Measurements from ENCODE around the gene SPIRE2. TPM values are rescaled to one million over a fixed set of nuclear protein-coding genes. Genes with fewer than 3 reads are reported as not detected.

Gene SPIRE2
- total RNA-seq, 1 donor from 2014 or later, result 1.4 TPM

- Mint-ChIP-seq H3K4me1 (ENCODE audit: low read depth) (peaks cover 48% of the 10 kb centered on the region), H3K36me3 (ENCODE audit: low read depth) (no peaks in the 10 kb centered on the region), H3K4me3 (ENCODE audit: unreplicated experiment) (peak within 1 kb of the TSS; percentile 71), H3K27ac (ENCODE audit: unreplicated experiment) (peak within 1 kb of the TSS; percentile 77), H3K27me3 (ENCODE audit: low read depth) (no peaks in the 10 kb centered on the region), H3K9me3 (ENCODE audit: low read depth) (no peaks in the 10 kb centered on the region)
- peak; percentile 79 for TF ChIP-seq CTCF (IDR thresholded peaks at IDR 0.05)
- DNase-seq (ENCODE audit: low spot score), result no peak
Measured at GRCh38 chr16:89918453-89919347, 90.4 kb downstream of the SPIRE2 start, which contains the start of gene MC1R. Gene MC1R, plus strand, starts transcription at chr16:89918862. Its CDS starts 397 bp downstream, at chr16:89919259.

GRCh38 chr16:89919535-89920406 is 91.5 kb downstream of the SPIRE2 start:
- H3K4me3 Mint-ChIP-seq (ENCODE audit: unreplicated experiment), result peak overlapping the region; percentile 15
- peaks cover 51% of the 10 kb centered on the region for H3K4me1 Mint-ChIP-seq (ENCODE audit: low read depth)
- DNase-seq (ENCODE audit: low spot score), result peak; percentile 88
- no peaks in the 10 kb centered on the region for H3K36me3 Mint-ChIP-seq (ENCODE audit: low read depth)
- no peaks in the 10 kb centered on the region for H3K27me3 Mint-ChIP-seq (ENCODE audit: low read depth)
- H3K27ac Mint-ChIP-seq (ENCODE audit: unreplicated experiment), result peak overlapping the region; percentile 42
- no peaks in the 10 kb centered on the region for H3K9me3 Mint-ChIP-seq (ENCODE audit: low read depth)
- TF ChIP-seq CTCF (IDR thresholded peaks at IDR 0.05), result no peak

- H3K4me1 Mint-ChIP-seq (ENCODE audit: low read depth), result peaks cover 59% of the 10 kb centered on the region
- H3K9me3 Mint-ChIP-seq (ENCODE audit: low read depth), result no peaks in the 10 kb centered on the region
- H3K27me3 Mint-ChIP-seq (ENCODE audit: low read depth), result no peaks in the 10 kb centered on the region
- H3K36me3 Mint-ChIP-seq (ENCODE audit: low read depth), result no peaks in the 10 kb centered on the region
- no peak for TF ChIP-seq CTCF (IDR thresholded peaks at IDR 0.05)
- H3K4me3 Mint-ChIP-seq (ENCODE audit: unreplicated experiment), result no peak overlapping the region
- DNase-seq (ENCODE audit: low spot score), result no peak
- peak overlapping the region; percentile 100 for H3K27ac Mint-ChIP-seq (ENCODE audit: unreplicated experiment)
Measured at GRCh38 chr16:89920723-89921122, 92.4 kb downstream of the SPIRE2 start.

Other genes starting within 250 kb of the SPIRE2 start
- not detected in 3 replicates for gene DPEP1, start 214.8 kb upstream of the SPIRE2 start, total RNA-seq
- gene CHMP1A, start 170.8 kb upstream of the SPIRE2 start, total RNA-seq, result 65.3 to 76.8 TPM (median 69.9 TPM) in 3 replicates
- 8.8 to 12.6 TPM (median 10.3 TPM) in 3 replicates for gene SPATA33, start 170.6 kb upstream of the SPIRE2 start, total RNA-seq
- 43.7 to 63.0 TPM (median 45.8 TPM) in 3 replicates for gene CDK10, start 141.8 kb upstream of the SPIRE2 start, total RNA-seq
- gene SPATA2L, start 126.8 kb upstream of the SPIRE2 start, total RNA-seq, result 7.0 to 10.3 TPM (median 9.3 TPM) in 3 replicates
- gene VPS9D1, start 107.6 kb upstream of the SPIRE2 start, total RNA-seq, result 20.3 to 26.6 TPM (median 20.4 TPM) in 3 replicates
- gene ZNF276, start 106.9 kb upstream of the SPIRE2 start, total RNA-seq, result 16.2 to 23.0 TPM (median 17.4 TPM) in 3 replicates
- 5.9 to 20.2 TPM (median 6.5 TPM) in 3 replicates for gene FANCA, start 11.8 kb upstream of the SPIRE2 start, total RNA-seq
- 200 to 237 TPM (median 212 TPM) in 3 replicates for gene TCF25, start 45.1 kb downstream of the SPIRE2 start, total RNA-seq
- gene MC1R, start 90.4 kb downstream of the SPIRE2 start, total RNA-seq, result 3.2 to 7.9 TPM (median 4.2 TPM) in 3 replicates
- 97.1 to 117 TPM (median 104 TPM) in 3 replicates for gene TUBB3, start 94.9 kb downstream of the SPIRE2 start, total RNA-seq
- 69.0 to 77.4 TPM (median 70.4 TPM) in 3 replicates for gene DEF8, start 120.3 kb downstream of the SPIRE2 start, total RNA-seq
- gene DBNDD1, start 191.0 kb downstream of the SPIRE2 start, total RNA-seq, result 2.8 to 3.7 TPM (median 3.0 TPM) in 3 replicates
- not detected in 3 replicates for gene PRDM7, start 248.9 kb downstream of the SPIRE2 start, total RNA-seq

Measured in chondrocyte (in vitro differentiated cells).